Effector CD8-positive, alpha-beta T cell (primary cell): ENCODE results near the gene TRDN.
"Not testable (repeated sequence)": the region's sequence is repeated elsewhere in the genome, so short reads cannot be mapped to it uniquely, and the experiment has no call there.

Experiments
- DNase-seq: peaks from one replicate; lab custom pipeline; 2025; lab: John Stamatoyannopoulos, UW

Gene TRDN

DNA sequence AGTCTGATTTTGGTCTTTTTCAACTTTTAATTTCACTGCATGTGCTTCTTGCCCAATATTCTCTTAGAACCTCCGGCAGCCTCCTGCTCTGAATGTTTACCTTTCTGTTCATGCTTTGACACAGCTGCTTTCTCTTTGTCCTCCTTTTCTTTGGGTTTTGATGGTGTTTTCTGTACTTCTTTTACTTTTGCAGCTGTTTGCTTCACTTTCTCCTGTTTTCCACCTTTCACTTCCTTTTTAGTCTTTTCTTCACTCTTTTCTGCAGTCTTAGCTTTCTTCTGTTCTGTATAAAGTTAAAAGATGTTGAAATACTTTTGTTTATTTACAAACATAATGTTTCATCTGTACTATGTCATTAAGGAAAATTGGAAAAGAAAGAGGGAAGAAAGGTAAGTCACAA, 133.1 kb downstream of the TRDN start:
- DNase-seq = no peak

DNA sequence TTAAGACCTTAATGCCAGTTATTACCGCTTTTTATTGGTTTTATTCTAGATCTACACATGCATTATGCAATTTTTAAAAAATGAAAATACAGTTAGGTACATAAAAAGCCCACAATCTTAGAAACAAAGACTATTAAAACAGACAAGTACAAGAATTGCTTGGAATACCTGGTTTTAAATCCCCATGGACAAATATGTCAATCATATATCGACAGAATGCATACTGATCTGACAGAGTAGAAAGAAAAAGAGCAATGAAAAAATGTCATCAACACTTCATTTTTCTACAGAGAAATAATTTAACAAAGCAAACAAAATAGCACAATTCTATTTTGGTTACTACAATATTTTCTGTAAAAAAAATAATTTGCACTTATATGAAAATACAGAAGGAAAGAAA, 139.7 kb downstream of the TRDN start:
- no peak for DNase-seq

DNA sequence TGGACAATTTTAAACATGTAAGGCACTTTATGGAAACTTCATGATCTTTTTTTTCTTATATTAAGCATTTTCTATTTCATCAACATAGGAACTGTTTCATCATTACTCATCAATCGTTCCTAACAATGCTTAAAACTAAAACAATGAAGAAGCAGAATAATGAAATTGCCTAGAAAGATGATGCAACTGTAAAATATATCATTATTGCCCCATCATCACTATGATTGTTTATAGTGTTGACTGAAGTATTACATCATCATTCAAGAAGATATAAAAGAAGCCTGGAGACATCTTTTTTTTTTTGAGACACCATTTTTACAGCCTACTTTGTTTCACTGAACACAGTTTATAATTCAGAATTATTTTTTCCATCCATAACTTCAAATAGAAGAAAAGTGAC, 147.2 kb downstream of the TRDN start:
- DNase-seq = no peak

DNA sequence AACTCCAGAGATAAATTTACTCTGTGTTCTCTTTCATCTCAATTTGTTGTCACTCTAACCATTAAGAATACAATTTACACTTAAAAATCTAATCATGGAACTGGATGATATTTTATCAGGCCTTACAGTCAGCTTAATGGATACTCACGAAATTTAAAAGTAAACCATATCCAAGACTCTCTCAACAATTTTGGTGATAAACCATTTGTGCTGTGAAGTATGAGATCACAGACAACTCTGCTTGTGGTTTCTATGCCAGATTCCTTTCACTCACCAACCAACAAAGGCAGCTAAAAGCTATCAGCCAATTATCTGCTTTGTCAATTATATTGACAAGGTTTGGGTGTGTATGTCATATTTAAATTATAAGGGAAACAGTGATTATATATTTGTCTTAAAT, 155.8 kb downstream of the TRDN start:
- DNase-seq = no peak

DNA sequence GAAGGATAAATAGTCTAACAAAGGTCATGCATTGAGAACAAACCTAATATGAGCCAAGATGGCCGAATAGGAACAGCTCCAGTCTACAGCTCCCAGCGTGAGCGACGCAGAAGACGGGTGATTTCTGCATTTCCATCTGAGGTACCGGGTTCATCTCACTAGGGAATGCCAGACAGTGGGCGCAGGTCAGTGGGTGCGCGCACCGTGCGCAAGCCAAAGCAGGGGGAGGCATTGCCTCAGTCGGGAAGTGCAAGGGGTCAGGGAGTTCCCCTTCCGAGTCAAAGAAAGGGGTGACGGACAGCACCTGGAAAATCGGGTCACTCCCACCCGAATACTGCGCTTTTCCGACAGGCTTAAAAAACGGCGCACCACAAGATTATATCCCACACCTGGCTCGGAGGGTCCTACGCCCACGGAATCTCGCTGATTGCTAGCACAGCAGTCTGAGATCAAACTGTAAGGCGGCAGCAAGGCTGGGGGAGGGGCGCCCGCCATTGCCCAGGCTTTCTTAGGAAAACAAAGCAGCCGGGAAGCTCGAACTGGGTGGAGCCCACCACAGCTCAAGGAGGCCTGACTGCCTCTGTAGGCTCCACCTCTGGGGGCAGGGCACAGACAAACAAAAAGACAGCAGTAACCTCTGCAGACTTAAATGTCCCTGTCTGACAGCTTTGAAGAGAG, 164.6 kb downstream of the TRDN start:
- DNase-seq = not testable (repeated sequence)

DNA sequence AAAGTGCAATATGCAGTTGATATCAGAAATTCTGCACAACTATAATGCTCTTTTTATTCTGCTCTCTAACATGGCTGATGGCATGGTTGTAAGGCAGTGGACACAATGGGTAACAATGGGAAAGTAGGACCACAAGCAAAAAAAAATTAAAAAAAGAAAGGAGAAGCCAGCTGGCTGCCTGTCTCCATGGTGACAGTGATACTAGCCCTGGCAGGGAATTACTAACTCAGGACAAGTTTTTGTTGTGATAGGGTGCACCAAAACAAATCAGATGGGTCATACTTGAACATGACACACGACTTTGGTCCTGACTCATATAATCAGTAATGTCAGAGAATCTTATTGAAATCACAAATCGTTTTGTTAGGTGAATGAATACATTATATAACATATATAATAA, 169.4 kb downstream of the TRDN start:
- DNase-seq = no peak

DNA sequence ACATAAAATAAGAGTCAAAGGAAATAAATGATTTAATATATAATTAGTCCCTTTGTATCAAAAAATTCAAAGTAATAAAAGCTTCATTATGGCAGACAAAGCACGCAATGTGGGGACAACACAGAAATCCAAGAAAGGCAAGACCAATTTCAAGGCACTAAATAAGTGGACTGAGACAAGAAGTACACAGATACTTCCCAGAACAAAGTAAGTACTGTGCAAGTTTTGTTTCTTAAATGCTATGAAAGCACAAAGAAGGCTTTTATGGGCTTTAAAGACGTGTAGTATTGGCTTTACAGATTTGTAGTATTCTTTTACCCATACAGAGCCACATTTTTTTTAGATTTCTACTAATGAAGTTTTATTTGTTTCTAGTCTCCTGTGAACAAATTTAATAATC, 174.6 kb downstream of the TRDN start:
- no peak for DNase-seq

DNA sequence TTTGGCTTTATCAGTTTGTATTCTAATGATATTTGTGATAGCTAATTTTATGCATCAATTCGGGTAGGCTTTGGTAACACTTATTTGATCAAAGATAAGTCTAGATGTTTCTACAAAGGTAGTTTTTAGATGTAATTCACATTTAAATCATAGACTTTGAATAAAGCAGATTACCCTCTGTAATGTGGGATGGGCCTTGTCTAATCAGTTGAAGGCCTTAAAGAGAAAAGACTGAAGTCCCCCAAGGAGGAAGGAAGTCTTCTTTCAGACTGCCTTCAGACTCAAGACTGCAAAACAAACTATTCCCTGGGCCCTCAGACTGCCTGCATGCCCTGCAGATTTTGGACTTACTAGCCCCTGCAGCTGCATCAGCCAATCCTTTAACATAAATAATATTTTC, 178.5 kb downstream of the TRDN start:
- DNase-seq = no peak

DNA sequence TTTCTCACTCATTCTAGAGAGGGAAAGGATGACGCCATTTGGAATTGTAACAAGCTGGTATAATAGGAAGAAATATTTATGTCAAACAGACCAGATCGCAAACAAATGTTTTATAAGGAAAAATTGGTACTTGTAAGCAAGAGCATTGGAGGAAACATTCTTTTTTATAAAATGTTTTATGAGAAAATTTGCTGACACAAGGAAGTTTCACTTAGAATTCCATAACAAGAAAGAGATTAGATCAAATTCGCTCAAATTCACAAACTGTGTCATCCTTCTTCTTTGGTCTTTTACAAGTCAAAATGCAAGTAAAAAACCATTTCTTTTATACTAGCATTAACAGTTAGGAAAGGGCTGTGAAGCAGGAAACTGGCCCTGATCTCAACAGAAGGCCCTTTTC, 179.9 kb downstream of the TRDN start:
- no peak for DNase-seq

DNA sequence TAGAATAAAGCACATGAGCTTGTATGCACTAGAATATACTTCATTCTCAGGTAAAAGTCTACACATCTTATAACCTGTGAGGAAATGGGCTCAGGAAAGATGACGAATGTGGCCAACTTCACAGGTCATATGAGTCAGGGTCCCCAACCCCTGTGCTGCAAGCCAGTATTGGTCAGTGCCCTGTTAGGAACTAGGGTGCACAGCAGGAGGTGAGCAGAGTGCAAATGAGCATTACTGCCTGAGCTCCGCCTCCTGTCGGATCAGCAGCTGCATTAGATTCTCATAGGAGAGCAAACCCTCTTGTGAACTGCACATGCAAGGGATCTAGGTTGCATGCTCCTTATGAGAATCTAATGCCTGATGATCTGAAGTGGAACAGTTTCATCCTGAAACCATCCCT, 182.3 kb downstream of the TRDN start:
- no peak for DNase-seq

DNA sequence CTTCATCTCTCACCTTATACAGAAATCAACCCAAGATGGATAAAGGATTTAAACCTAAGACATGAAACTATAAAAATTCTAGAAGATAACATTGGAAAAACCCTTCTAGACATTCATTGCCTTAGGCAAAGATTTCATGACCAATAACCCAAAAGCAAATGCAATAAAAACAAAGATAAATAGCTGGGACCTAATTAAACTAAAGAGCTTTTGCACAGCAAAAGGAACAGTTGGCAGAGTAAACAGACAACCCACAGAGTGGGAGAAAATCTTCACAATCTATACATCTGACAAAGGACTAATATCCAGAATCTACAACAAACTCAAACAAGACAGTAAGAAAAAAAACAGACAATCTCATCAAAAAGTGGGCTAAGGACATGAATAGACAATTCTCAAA, 183.7 kb downstream of the TRDN start:
- DNase-seq = not testable (repeated sequence)

DNA sequence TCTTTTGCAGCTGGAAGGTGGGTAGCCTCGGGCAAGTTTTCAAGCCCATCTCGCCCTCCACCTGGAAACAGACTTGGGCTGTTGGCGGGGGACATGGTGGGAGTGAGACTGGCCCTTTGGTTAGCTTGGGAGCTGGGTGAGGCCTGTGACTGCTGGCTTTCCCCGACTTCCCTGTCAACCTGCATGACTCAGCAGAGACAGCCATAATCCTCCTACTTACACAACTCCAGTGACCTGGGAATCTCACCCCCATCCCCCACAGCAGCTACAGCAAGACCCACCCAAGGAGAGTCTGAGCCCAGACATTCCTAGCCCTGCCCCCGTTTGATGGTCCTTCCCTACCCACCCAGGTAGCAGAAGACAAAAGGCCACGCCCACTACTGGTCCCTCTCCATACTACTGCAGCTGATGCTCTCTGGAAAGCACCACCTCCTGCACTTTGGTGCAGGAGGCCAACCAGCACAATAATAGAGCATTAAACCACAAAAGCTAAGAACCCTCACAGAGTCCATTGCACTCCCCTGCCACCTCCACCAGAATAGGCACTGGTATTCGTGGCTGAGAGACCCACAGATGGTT, 188.4 kb downstream of the TRDN start:
- no peak for DNase-seq

DNA sequence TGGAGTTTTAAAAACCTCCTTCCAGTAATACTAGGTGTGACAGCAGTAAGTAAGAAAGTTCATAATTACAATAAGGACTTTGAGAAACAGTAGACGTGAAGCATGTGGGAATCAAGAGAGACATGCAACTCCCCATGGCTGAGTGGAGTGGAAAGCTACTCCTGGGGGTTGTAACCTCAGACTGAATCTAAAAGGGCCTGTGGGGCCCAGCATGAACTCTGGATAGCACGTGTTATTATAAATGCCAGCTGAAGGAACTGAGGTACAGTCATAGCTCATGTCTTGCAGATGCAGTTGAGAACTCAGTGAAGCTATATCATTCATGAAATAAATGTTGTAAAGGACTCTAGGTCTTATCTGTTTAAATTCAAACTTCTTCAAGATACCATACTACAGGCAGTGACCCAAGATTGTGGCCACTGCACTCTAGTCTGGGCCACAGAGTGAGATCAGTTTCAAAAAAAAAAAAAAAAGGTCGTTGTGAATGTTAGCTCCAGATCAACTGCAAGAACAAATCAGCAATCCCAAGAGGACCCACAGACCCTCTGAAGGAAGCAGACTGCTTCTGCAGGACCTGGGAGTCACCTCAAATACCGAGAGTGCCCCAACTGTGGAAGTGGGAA, 189.3 kb downstream of the TRDN start:
- DNase-seq = no peak

DNA sequence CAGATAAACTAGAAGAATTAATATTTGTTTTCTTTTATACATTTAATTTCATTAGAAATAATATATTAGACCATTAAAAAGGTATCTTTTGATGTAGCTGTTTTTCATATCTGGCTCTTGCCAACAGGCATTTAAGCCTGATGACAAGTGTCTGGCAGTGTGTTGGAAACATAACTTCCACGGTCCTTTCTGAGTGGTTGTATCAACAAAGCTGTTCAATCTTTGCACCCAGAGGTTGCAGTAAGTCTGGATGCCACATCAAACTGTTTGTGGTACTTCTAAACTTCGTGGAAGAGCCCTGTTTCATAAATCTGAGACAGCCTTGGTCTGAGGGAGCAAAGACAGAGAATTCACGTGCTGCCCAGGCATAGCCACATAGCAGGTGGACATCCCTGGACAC, 197.4 kb downstream of the TRDN start:
- no peak for DNase-seq

DNA sequence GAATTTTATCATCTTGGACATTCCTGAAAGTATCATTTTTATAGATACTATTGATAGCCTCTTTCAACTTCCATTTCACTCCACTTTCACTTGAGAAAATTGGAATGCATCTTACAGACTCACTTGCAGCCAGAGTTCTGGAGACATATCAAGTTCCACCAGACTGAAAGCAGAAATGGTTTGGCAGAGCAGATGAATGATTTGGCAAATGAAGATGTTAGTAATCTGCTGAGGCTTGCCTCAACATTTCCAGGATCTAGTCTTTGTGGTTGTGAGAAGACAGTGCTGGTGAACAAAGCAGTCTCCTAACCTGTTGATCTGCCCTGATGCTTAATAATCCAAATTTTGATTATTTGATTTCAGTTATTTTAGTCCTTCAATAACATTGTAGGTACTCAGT, 202.6 kb downstream of the TRDN start:
- no peak for DNase-seq

DNA sequence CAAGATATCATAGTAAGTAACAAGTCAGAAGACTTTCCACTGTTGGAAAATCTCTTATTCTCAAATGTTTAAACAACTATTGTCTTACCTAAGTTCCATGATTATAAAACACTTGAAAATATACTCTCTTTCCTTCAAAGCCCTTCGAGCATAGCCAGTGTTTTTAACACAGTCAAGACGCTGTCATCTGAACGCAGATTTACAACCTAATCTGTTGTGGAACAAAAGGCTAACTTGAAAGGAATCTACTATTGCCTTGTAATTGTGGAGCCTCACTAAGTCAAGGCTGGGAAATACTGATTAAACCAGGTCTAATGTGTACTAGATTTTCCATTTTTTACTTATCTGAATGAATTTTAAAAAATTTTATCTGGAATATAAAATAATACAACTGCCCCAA, 205.8 kb downstream of the TRDN start:
- no peak for DNase-seq

DNA sequence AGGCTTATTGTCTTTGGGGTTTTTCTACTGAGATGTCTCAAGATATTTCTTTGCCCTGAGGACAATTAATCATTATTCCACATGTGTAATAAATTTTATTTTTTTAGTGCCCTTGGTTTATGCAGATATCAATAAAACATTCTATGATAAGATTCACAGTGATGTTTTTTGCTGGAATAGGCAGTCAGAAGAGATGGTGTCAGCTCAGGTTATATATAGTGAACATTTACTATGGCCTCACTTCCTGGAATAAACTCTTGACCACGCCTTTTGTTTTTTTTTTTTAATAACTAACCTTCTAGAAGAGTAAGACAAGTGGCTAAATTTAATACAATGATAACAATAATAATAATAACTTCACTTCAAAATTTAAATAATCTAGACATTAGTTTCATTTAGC, 209.7 kb downstream of the TRDN start:
- no peak for DNase-seq

DNA sequence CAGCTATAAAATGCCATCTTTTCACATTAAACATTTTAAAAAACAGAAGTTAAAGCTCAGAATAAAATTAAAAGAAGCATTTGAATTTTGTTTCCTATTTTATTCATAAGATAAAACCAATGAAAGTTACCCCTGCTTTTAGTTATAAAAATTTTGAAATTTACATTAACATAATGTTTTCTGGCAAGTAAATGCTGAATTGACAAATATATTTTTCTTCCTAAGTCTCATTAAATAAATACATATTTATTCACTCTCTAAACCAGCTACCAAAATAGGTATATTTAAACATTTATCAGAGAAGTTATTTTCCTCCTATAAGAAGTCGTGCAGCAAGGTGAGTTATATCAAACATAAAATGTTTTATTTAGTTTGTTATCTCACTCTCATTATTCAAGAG, 213.6 kb downstream of the TRDN start:
- no peak for DNase-seq

DNA sequence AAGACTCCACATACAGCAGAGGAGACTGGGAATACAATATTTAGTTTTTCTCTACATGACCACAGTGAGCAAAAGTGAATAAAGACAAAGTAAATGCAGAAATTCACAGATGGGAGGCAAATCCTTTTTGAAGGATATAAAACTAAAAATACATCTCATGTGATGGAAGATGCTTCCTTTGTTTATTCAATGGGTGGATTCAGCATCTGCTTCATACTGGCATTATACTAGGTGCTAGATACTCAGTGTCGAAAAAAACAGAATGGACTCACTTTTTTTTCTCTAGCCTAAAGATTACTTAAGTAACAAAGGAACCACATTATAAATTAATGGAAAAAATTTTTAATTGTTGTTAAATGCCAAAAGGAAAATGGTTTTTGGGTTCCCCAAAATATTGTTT, 216.2 kb downstream of the TRDN start:
- no peak for DNase-seq

DNA sequence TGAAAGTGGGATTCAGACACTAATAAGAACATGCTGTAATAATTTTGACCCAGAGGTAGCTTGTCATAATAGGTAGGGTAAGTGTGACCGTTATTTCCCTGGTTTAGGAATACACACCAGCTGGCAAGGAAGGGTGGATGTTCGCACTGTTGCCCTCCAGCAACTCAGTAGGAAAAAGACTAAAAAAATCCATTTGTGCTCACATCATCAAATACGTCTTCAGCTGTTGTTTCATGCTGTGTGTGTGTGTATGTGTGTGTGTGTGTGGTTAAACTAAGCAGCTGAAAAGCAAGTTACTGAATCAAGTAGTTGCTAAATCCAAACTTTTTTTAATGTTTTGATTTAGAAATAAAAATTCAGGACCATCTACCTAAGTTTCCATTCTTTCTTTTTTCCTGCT, 218.7 kb downstream of the TRDN start:
- DNase-seq = no peak

DNA sequence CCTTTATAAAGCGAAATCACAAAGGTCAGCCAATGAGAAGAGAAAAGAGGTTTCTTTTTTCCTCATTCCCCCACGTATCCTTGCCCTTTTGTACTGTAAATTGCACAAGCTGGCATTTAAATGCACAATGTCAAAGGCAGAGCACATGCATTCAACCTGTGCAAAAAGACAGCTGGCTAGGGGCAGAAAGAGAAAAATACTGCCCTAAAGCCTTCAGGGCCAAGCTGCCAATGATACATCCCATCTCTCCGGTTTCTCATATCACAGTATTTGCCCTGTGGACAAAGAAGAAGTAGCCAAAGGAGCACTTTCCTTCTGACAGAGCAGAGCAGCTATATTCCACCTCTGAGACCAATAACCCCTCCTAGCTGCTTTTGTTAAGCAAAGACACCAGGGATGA, 219.2 kb downstream of the TRDN start:
- no peak for DNase-seq

DNA sequence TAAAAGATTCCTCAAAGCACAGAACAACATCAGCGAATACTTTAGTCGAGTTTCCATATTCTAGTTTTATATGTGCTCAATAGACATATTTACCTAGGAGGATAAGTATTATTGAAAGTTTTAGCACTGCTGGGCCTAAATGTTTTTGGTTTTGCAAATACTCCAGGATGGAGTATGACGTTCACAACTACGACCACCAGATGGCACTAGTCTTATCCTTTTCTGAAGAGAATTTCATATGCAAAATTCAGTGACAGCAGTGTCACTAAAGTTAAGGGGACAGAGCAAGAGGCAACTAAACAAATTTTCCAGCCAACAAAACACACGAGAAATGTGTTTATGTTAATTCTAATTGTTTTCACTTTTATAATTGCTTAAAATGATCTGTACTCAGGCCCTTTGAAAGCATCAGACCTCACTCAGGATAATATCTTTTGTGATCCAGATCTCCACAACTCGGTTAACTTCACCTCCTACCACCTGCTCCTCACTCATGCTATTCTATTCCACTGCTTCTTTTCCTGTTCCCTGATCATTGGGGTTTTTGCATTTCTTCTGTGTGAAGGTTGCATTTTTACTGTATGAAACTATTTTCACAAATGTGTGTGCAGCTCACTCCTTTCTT, 220.8 kb downstream of the TRDN start:
- DNase-seq = no peak

DNA sequence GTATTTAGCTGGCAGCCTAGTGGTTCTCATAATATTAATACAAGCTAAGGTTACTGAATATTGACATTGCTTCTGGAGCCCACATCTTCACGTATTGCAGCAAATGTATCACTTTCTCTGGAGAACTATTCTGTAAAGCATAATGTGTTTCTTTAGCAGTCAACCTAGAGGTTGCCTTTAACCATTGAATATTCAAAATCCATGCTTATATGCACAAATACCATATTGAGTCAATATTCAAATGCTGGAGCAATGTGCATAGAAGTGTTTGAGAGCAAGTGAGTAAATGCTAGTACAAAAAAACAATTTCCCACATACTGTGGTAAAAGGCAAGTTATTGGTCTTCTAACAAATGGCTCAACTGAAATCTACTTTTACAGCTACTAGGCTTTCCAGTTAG, 231.8 kb downstream of the TRDN start:
- no peak for DNase-seq
